Mammary epithelial cell (primary cell): ENCODE data around the gene SLC38A10.

ENCODE experiments used
- CTCF ChIP-seq, 2 donors: IDR thresholded peaks in 1 of 2; conservative IDR thresholded peaks in 1 of 2; 2 replicates each; pipeline ENCODE4 v1.5.1; 2011 to 2012; ENCODE audit warnings: inconsistent platforms in 2 of 2, low read length in 2 of 2, mild to moderate bottlenecking in 2 of 2, control low read depth in 1 of 2, low read depth in 1 of 2; ENCODE audit not compliant: insufficient read depth in 1 of 2; ENCODE audit errors: extremely low read depth in 1 of 2
- EZH2 ChIP-seq: IDR thresholded peaks from 2 replicates; pipeline ENCODE4 v1.6.1; 2012; ENCODE audit warnings: low read length, inconsistent platforms, borderline replicate concordance

GRCh38 chr17:81260641-81261040 is 34.5 kb downstream of the SLC38A10 start:
- TF ChIP-seq CTCF (conservative IDR thresholded peaks at IDR 0.05 in 1 of 2, IDR thresholded peaks at IDR 0.05 in 1 of 2; ENCODE audit: extremely low read depth in 1 of 2, insufficient read depth in 1 of 2, low read depth in 1 of 2, low read length in 2 of 2) = no peak
- TF ChIP-seq EZH2 = no peak
